WTC11 (cell line): ENCODE data around the gene ZFP3. TPM values are rescaled to one million over a fixed set of nuclear protein-coding genes. Genes with fewer than 3 reads are reported as not detected.

ENCODE experiments used
- ATAC-seq: fragments of 200-7000 bp; cut with Tn5 transposase; 2 replicates; pipeline ENCODE4 v1.10.0; 2021; ENCODE audit warnings: mild to moderate bottlenecking, moderate library complexity
- CTCF ChIA-PET: fragments of 300-600 bp; sonication (Branson Sonifier 250); formaldehyde crosslinking; loops from one replicate; lab custom pipeline; 2021; ENCODE audit warnings: antibody characterized with exemption; lab: Charles Lee
- POLR2A ChIA-PET: fragments of 350-600 bp; sonication (Branson Sonifier 250); formaldehyde crosslinking; loops from one replicate; lab custom pipeline; 2021; ENCODE audit warnings: antibody characterized with exemption; lab: Charles Lee
- DNase-seq: peaks from one replicate; pipeline ENCODE4 v3.0.0; 2021; ENCODE audit warnings: low spot score
- H3K27ac Mint-ChIP-seq: 2 replicates; pipeline ENCODE4 v1.8.0; 2021; ENCODE audit warnings: mixed read lengths
- H3K27me3 Mint-ChIP-seq: 2 replicates; pipeline ENCODE4 v1.8.0; 2021; ENCODE audit warnings: low read depth, mild to moderate bottlenecking, moderate library complexity, mixed read lengths
- H3K36me3 Mint-ChIP-seq: 2 replicates; pipeline ENCODE4 v1.8.0; 2021; ENCODE audit warnings: mixed read lengths
- H3K4me1 Mint-ChIP-seq: 2 replicates; pipeline ENCODE4 v1.8.0; 2022; ENCODE audit warnings: mixed read lengths
- H3K4me3 Mint-ChIP-seq: 2 replicates; pipeline ENCODE4 v1.8.0; 2021; ENCODE audit warnings: mild to moderate bottlenecking, moderate library complexity, mixed read lengths
- H3K9me3 Mint-ChIP-seq: 2 replicates; pipeline ENCODE4 v1.8.0; 2021; ENCODE audit warnings: mixed read lengths
- CBFB ChIP-seq: sonication (generic); formaldehyde crosslinking; IDR thresholded peaks from 2 replicates; pipeline ENCODE4 v1.8.1; 2022; ENCODE audit warnings: mild to moderate bottlenecking, low read depth, missing genetic modification reagents
- CREM ChIP-seq: sonication (generic); formaldehyde crosslinking; IDR thresholded peaks from 2 replicates; pipeline ENCODE4 v1.8.1; 2022; ENCODE audit warnings: mild to moderate bottlenecking, missing genetic modification reagents, moderate library complexity
- ESRRA ChIP-seq: sonication (generic); formaldehyde crosslinking; IDR thresholded peaks from 2 replicates; pipeline ENCODE4 v1.8.1; 2022; ENCODE audit warnings: mild to moderate bottlenecking, missing genetic modification reagents, borderline replicate concordance
- JAZF1 ChIP-seq: fragments of 250-450 bp; sonication (Bioruptor Pico); IDR thresholded peaks from 2 replicates; pipeline ENCODE4 v1.9.0; 2021; ENCODE audit warnings: moderate library complexity, mild to moderate bottlenecking, inconsistent platforms
- KAT7 ChIP-seq: sonication (generic); formaldehyde crosslinking; IDR thresholded peaks from 2 replicates; pipeline ENCODE4 v1.8.1; 2023; ENCODE audit warnings: missing genetic modification reagents, mild to moderate bottlenecking, borderline replicate concordance
- NFE2L1 ChIP-seq: sonication (generic); formaldehyde crosslinking; IDR thresholded peaks from 2 replicates; pipeline ENCODE4 v1.8.1; 2023; ENCODE audit warnings: missing genetic modification reagents
- SOX15 ChIP-seq: fragments of 250-450 bp; sonication (Bioruptor Pico); IDR thresholded peaks from 2 replicates; pipeline ENCODE4 v1.9.0; 2021; ENCODE audit warnings: mild to moderate bottlenecking
- TCF7 ChIP-seq: sonication (generic); formaldehyde crosslinking; IDR thresholded peaks from 2 replicates; pipeline ENCODE4 v1.8.0; 2022; ENCODE audit warnings: mild to moderate bottlenecking, low read depth, missing genetic modification reagents, moderate library complexity
- TP53 ChIP-seq: sonication (generic); formaldehyde crosslinking; IDR thresholded peaks from 2 replicates; pipeline ENCODE4 v1.8.1; 2023; ENCODE audit warnings: mild to moderate bottlenecking, missing genetic modification reagents
- ZNF281 ChIP-seq: sonication (generic); formaldehyde crosslinking; IDR thresholded peaks from 2 replicates; pipeline ENCODE4 v1.8.0; 2023; ENCODE audit warnings: mild to moderate bottlenecking, missing genetic modification reagents
- total RNA-seq: library from RNA; stranded (reverse); gene quantifications from 3 replicates; pipeline ENCODE4 v1.2.3, GENCODE V29; 2021
- TF ChIP-seq, protein P1 (sequence below): sonication (generic); formaldehyde crosslinking; IDR thresholded peaks from 2 replicates; pipeline ENCODE4 v1.8.0; 2023; ENCODE audit warnings: missing genetic modification reagents, mild to moderate bottlenecking, borderline replicate concordance
- TF ChIP-seq, protein P2 (sequence below): sonication (generic); formaldehyde crosslinking; IDR thresholded peaks from 2 replicates; pipeline ENCODE4 v1.8.0; 2022; ENCODE audit warnings: mild to moderate bottlenecking, missing genetic modification reagents
- TF ChIP-seq, protein P3 (sequence below): fragments of 250-450 bp; sonication (Bioruptor Pico); IDR thresholded peaks from 2 replicates; pipeline ENCODE4 v1.8.0; 2021; ENCODE audit warnings: mild to moderate bottlenecking
- TF ChIP-seq, protein P4 (sequence below): sonication (generic); formaldehyde crosslinking; IDR thresholded peaks from 2 replicates; pipeline ENCODE4 v1.8.1; 2022; ENCODE audit warnings: missing genetic modification reagents, borderline replicate concordance

Gene ZFP3
- total RNA-seq, 1 experiment from 2014 or later = 0.66 TPM

DNA sequence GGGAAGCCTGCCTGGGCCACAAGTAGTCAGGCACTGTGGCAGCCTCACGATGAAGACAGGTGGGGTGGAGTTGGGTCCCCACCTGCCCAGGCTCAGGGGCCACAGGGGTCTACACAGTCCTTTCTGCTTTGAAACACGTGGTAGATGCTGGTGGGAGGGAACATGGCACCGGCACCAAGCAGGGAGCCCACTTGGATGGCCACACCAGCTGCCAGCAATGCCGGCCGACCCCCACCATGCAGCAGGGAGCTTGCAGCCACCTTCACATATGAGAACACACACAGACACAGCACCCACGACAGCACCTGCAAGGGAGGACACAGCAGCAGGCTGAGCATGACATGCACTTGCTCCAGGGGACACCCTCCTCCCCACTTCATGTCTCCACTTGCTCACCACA, 45.4 kb upstream of the ZFP3 start:
- Mint-ChIP-seq H3K4me1 (no peaks in the 10 kb centered on the region), H3K36me3 (no peaks in the 10 kb centered on the region), H3K27ac (no peak overlapping the region), H3K4me3 (no peak overlapping the region), H3K27me3 (peaks cover 26% of the 10 kb centered on the region), H3K9me3 (no peaks in the 10 kb centered on the region)
- POLR2A ChIA-PET = no interaction called here
- no peak for TF ChIP-seq TP53 (CRISPR knock-in tag)
- TF ChIP-seq NFE2L1 = no peak
- TF ChIP-seq KAT7 (CRISPR knock-in tag) = no peak
- no peak for TF ChIP-seq JAZF1
- DNase-seq (no peak), ATAC-seq (no peak)
- CTCF ChIA-PET = no interaction called here

DNA sequence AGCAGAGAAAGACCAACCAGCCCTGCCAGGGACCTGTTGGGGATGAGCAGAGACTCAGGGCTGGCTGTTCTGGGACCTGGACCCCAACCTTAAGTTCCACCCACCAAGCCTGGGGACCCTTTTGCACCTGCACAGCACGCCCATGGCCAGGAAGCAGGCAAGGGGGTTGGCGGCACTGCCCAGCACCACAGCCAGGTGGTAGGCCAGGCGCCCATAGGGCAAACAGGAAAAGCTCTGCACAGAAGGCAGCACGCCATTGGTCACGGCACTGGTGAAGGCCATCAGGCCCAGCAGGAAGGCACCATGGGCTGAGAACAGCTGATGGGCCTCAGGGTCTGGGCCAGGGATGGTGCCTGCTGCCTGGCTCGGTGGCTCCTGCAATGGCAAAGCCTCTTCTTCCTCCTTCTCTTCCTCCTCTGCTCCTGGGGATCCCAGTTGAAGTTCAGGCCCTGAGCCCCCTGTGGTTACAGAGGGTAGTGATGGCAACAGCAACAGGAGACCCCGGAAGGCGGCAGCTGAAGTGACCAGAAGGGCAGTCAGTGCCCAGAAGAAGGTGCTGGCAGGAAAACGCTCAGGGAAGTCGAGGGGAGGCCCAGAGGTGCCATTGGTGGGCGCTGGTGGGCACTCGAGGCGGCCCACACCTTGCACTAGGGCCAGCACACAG, 44.8 kb upstream of the ZFP3 start:
- Mint-ChIP-seq H3K27me3 (peaks cover 26% of the 10 kb centered on the region), H3K36me3 (no peaks in the 10 kb centered on the region), H3K27ac (no peak overlapping the region), H3K4me3 (no peak overlapping the region), H3K9me3 (no peaks in the 10 kb centered on the region), H3K4me1 (no peaks in the 10 kb centered on the region)
- CTCF ChIA-PET = interaction anchor here (2.9 kb wide), 1 partner anchor 125 kb away, joined by 10 read pairs; no protein-coding TSS in a partner anchor
- DNase-seq (peak; percentile 19), ATAC-seq (no peak)
- POLR2A ChIA-PET = no interaction called here
- TF ChIP-seq ZNF281 (CRISPR knock-in tag) (no peak), ESRRA (CRISPR knock-in tag) (no peak), NFE2L1 (no peak), SOX15 (CRISPR knock-in tag) (no peak), TCF7 (CRISPR knock-in tag) (no peak), CREM (CRISPR knock-in tag) (no peak), CBFB (CRISPR knock-in tag) (no peak)
- TF ChIP-seq, protein P1, sequence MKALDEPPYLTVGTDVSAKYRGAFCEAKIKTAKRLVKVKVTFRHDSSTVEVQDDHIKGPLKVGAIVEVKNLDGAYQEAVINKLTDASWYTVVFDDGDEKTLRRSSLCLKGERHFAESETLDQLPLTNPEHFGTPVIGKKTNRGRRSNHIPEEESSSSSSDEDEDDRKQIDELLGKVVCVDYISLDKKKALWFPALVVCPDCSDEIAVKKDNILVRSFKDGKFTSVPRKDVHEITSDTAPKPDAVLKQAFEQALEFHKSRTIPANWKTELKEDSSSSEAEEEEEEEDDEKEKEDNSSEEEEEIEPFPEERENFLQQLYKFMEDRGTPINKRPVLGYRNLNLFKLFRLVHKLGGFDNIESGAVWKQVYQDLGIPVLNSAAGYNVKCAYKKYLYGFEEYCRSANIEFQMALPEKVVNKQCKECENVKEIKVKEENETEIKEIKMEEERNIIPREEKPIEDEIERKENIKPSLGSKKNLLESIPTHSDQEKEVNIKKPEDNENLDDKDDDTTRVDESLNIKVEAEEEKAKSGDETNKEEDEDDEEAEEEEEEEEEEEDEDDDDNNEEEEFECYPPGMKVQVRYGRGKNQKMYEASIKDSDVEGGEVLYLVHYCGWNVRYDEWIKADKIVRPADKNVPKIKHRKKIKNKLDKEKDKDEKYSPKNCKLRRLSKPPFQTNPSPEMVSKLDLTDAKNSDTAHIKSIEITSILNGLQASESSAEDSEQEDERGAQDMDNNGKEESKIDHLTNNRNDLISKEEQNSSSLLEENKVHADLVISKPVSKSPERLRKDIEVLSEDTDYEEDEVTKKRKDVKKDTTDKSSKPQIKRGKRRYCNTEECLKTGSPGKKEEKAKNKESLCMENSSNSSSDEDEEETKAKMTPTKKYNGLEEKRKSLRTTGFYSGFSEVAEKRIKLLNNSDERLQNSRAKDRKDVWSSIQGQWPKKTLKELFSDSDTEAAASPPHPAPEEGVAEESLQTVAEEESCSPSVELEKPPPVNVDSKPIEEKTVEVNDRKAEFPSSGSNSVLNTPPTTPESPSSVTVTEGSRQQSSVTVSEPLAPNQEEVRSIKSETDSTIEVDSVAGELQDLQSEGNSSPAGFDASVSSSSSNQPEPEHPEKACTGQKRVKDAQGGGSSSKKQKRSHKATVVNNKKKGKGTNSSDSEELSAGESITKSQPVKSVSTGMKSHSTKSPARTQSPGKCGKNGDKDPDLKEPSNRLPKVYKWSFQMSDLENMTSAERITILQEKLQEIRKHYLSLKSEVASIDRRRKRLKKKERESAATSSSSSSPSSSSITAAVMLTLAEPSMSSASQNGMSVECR (CRISPR knock-in tag) = no peak
- TF ChIP-seq, protein P2, sequence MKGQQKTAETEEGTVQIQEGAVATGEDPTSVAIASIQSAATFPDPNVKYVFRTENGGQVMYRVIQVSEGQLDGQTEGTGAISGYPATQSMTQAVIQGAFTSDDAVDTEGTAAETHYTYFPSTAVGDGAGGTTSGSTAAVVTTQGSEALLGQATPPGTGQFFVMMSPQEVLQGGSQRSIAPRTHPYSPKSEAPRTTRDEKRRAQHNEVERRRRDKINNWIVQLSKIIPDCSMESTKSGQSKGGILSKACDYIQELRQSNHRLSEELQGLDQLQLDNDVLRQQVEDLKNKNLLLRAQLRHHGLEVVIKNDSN (CRISPR knock-in tag) = no peak
- TF ChIP-seq, protein P3, sequence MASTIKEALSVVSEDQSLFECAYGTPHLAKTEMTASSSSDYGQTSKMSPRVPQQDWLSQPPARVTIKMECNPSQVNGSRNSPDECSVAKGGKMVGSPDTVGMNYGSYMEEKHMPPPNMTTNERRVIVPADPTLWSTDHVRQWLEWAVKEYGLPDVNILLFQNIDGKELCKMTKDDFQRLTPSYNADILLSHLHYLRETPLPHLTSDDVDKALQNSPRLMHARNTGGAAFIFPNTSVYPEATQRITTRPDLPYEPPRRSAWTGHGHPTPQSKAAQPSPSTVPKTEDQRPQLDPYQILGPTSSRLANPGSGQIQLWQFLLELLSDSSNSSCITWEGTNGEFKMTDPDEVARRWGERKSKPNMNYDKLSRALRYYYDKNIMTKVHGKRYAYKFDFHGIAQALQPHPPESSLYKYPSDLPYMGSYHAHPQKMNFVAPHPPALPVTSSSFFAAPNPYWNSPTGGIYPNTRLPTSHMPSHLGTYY (CRISPR knock-in tag) = no peak
- TF ChIP-seq, protein P4, sequence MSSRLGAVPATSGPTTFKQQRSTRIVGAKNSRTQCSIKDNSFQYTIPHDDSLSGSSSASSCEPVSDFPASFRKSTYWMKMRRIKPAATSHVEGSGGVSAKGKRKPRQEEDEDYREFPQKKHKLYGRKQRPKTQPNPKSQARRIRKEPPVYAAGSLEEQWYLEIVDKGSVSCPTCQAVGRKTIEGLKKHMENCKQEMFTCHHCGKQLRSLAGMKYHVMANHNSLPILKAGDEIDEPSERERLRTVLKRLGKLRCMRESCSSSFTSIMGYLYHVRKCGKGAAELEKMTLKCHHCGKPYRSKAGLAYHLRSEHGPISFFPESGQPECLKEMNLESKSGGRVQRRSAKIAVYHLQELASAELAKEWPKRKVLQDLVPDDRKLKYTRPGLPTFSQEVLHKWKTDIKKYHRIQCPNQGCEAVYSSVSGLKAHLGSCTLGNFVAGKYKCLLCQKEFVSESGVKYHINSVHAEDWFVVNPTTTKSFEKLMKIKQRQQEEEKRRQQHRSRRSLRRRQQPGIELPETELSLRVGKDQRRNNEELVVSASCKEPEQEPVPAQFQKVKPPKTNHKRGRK (CRISPR knock-in tag) = no peak
